ENCODE results near the gene FAM227A.

The FAM227A gene

DNA sequence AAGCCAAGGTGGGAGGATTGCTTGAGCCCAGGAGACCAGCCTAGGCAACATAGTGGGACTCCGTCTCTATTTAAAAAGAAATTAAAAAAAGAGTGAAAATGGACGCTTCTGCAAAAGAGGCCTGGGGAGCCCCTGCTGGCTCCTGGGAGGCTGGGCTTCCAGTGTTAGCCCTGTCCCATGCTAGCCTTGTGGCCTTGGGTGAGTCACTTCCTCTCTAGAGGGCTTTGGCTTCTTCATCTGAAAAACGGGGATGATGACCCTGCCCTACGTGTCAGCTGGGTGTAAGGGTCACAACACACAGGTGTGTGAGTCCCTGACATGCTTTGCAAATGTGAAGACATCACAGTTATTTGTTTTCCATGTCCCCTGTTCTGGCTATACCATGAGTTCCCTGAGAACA lies 32.8 kb downstream of the FAM227A start:
- TF ChIP-seq TAF1 (IDR thresholded peaks at IDR 0.05; ENCODE audit: borderline replicate concordance, insufficient read depth, low read length) (no peak), FOXP2 (optimal IDR thresholded peaks at IDR 0.05; ENCODE audit: borderline replicate concordance, extremely low read depth, extremely low read length, insufficient read depth) (no peak), POLR2AphosphoS5 (IDR thresholded peaks at IDR 0.05; ENCODE audit: low read depth, low read length) (no peak), REST (IDR thresholded peaks at IDR 0.05; ENCODE audit: insufficient read depth in 1 of 2, low read depth in 2 of 2, low read length in 2 of 2) (no peak), SIN3A (IDR thresholded peaks at IDR 0.05; ENCODE audit: borderline replicate concordance, insufficient read depth, low read length) (no peak)

DNA sequence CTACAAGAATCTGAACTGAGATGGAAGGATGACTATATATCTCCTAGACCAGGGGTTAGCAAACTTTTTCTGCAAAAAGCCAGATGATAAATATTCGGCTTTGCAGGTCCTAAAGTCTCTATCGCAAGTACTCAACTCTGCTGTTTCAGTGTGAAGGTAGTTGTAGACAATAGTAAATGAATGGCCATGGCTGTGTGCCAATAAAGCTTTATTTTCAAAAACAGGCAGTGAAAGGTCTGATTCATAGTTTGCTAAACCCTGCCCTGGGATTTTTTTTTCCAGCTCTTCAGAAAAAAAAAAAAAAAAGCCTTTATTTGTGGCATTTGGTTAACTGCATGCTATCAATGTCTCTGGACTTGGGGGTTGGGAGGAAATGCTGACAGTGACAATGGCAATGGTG lies 37.5 kb downstream of the FAM227A start:
- TF ChIP-seq SIN3A (IDR thresholded peaks at IDR 0.05; ENCODE audit: borderline replicate concordance, insufficient read depth, low read length) (no peak), TAF1 (IDR thresholded peaks at IDR 0.05; ENCODE audit: borderline replicate concordance, insufficient read depth, low read length) (no peak), POLR2AphosphoS5 (IDR thresholded peaks at IDR 0.05; ENCODE audit: low read depth, low read length) (no peak), REST (IDR thresholded peaks at IDR 0.05; ENCODE audit: insufficient read depth in 1 of 2, low read depth in 2 of 2, low read length in 2 of 2) (no peak), FOXP2 (optimal IDR thresholded peaks at IDR 0.05; ENCODE audit: borderline replicate concordance, extremely low read depth, extremely low read length, insufficient read depth) (no peak)

GRCh38 chr22:38618258-38618657 lies 37.9 kb downstream of the FAM227A start:
- no peak for TF ChIP-seq SIN3A (IDR thresholded peaks at IDR 0.05; ENCODE audit: borderline replicate concordance, insufficient read depth, low read length)
- no peak for TF ChIP-seq TAF1 (IDR thresholded peaks at IDR 0.05; ENCODE audit: borderline replicate concordance, insufficient read depth, low read length)
- no peak for TF ChIP-seq POLR2AphosphoS5 (IDR thresholded peaks at IDR 0.05; ENCODE audit: low read depth, low read length)
- no peak for TF ChIP-seq FOXP2 (optimal IDR thresholded peaks at IDR 0.05; ENCODE audit: borderline replicate concordance, extremely low read depth, extremely low read length, insufficient read depth)
- no peak for TF ChIP-seq REST (IDR thresholded peaks at IDR 0.05; ENCODE audit: insufficient read depth in 1 of 2, low read depth in 2 of 2, low read length in 2 of 2)

DNA sequence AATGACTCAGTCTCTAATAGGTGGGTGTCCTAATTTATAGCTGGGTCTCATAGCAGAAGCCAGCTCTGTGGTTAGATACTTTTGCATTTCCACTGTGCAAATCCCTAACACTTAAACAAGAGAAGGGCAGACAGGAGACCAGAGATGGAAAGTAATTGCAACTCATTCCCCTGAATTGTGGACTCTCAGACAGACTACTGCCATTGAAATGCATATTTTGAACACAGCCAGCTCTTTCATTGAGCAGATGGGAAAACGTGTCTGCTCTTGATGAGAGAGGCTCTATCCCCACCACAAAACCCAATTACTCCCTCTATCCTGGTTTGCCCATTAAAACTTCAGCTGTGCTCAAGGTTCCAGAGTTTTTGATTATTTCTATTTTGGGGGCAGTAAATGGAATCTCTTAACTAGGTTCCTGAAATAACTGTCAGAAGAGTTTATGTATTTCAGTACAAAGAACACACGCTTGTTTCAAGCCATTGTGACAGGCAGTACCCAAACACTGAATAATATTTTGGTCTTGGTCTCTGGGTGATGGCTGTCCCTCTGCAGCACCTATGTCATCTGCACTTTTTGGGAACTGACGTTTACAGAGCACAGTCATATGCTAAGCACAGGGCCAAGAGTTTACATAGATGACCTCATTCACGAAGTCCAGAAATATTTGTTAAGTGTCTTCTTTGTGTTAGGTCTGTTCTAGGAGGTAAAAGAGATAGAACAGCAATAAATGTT lies 41.7 kb downstream of the FAM227A start:
- TF ChIP-seq FOXP2 (optimal IDR thresholded peaks at IDR 0.05; ENCODE audit: borderline replicate concordance, extremely low read depth, extremely low read length, insufficient read depth) (no peak), SIN3A (IDR thresholded peaks at IDR 0.05; ENCODE audit: borderline replicate concordance, insufficient read depth, low read length) (no peak), REST (IDR thresholded peaks at IDR 0.05; ENCODE audit: insufficient read depth in 1 of 2, low read depth in 2 of 2, low read length in 2 of 2) (no peak), TAF1 (IDR thresholded peaks at IDR 0.05; ENCODE audit: borderline replicate concordance, insufficient read depth, low read length) (no peak)
